HG02870 (cell line): ENCODE measurements around the gene ERC1.
"Not testable (repeated sequence)": the region's sequence is repeated elsewhere in the genome, so short reads cannot be mapped to it uniquely, and the experiment has no call there.

ENCODE experiments used
- ATAC-seq: cut with Tn5 transposase; IDR thresholded peaks from one replicate; pipeline ENCODE4 v1.9.1; 2021; ENCODE audit warnings: mild to moderate bottlenecking, moderate library complexity; ENCODE audit not compliant: unreplicated experiment

Gene ERC1

GRCh38 chr12:1341270-1341669 is 350.2 kb downstream of the ERC1 start:
- ATAC-seq: not testable (repeated sequence)

GRCh38 chr12:1343422-1343821 is 352.4 kb downstream of the ERC1 start:
- no peak for ATAC-seq

- no peak for ATAC-seq
Measured at GRCh38 chr12:1344245-1344644, 353.2 kb downstream of the ERC1 start.

GRCh38 chr12:1346126-1346525 is 355.1 kb downstream of the ERC1 start:
- ATAC-seq: no peak

GRCh38 chr12:1347294-1347693 is 356.3 kb downstream of the ERC1 start:
- ATAC-seq: no peak

GRCh38 chr12:1348606-1349005 is 357.6 kb downstream of the ERC1 start:
- no peak for ATAC-seq

- ATAC-seq: no peak
Measured at GRCh38 chr12:1350055-1350933, 359.3 kb downstream of the ERC1 start.

GRCh38 chr12:1350934-1351240 is 359.9 kb downstream of the ERC1 start:
- ATAC-seq: no peak

- no peak for ATAC-seq
Measured at GRCh38 chr12:1351926-1352325, 360.9 kb downstream of the ERC1 start.

- no peak for ATAC-seq
Measured at GRCh38 chr12:1353451-1353850, 362.4 kb downstream of the ERC1 start.

- ATAC-seq: no peak
Measured at GRCh38 chr12:1355396-1355795, 364.4 kb downstream of the ERC1 start.

- not testable (repeated sequence) for ATAC-seq
Measured at GRCh38 chr12:1355871-1356270, 364.8 kb downstream of the ERC1 start.

- ATAC-seq: no peak
Measured at GRCh38 chr12:1356285-1356684, 365.3 kb downstream of the ERC1 start.

- ATAC-seq: no peak
Measured at GRCh38 chr12:1357171-1357570, 366.1 kb downstream of the ERC1 start.

- no peak for ATAC-seq
Measured at GRCh38 chr12:1357711-1358110, 366.7 kb downstream of the ERC1 start.

- no peak for ATAC-seq
Measured at GRCh38 chr12:1360441-1361210, 369.6 kb downstream of the ERC1 start.

- ATAC-seq: no peak
Measured at GRCh38 chr12:1362143-1362662, 371.2 kb downstream of the ERC1 start.

GRCh38 chr12:1365703-1366102 is 374.7 kb downstream of the ERC1 start:
- ATAC-seq: no peak

- ATAC-seq: no peak
Measured at GRCh38 chr12:1367331-1368291, 376.6 kb downstream of the ERC1 start.

- no peak for ATAC-seq
Measured at GRCh38 chr12:1369460-1369859, 378.4 kb downstream of the ERC1 start.
